ENCODE measurements around the gene AGPAT1.

The AGPAT1 gene

GRCh38 chr6:32173051-32173727 lies 2.7 kb downstream of the AGPAT1 start:
- H3K9me2 ChIP-seq (replicated peaks; ENCODE audit: insufficient read depth, low read length): no peaks in the 10 kb centered on the region
- no peaks in the 10 kb centered on the region for H3K36me3 ChIP-seq (ENCODE audit: low read length)
- TF ChIP-seq, protein P1, sequence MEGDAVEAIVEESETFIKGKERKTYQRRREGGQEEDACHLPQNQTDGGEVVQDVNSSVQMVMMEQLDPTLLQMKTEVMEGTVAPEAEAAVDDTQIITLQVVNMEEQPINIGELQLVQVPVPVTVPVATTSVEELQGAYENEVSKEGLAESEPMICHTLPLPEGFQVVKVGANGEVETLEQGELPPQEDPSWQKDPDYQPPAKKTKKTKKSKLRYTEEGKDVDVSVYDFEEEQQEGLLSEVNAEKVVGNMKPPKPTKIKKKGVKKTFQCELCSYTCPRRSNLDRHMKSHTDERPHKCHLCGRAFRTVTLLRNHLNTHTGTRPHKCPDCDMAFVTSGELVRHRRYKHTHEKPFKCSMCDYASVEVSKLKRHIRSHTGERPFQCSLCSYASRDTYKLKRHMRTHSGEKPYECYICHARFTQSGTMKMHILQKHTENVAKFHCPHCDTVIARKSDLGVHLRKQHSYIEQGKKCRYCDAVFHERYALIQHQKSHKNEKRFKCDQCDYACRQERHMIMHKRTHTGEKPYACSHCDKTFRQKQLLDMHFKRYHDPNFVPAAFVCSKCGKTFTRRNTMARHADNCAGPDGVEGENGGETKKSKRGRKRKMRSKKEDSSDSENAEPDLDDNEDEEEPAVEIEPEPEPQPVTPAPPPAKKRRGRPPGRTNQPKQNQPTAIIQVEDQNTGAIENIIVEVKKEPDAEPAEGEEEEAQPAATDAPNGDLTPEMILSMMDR (IDR thresholded peaks at IDR 0.05; ENCODE audit: insufficient read depth, low read length, poor library complexity, severe bottlenecking): no peak
- no peak for TF ChIP-seq EZH2phosphoT487 (conservative IDR thresholded peaks at IDR 0.05; ENCODE audit: low read length)
- H3F3A ChIP-seq (ENCODE audit: insufficient read depth): peaks cover 16% of the 10 kb centered on the region
- no peak overlapping the region for H2AFZ ChIP-seq (ENCODE audit: low read depth, low read length, severe bottlenecking)
- no peak overlapping the region for H3K9ac ChIP-seq (ENCODE audit: low read length)
- no peaks in the 10 kb centered on the region for H4K20me1 ChIP-seq (ENCODE audit: low read depth, low read length)
- no peak overlapping the region for H3K4me2 ChIP-seq (ENCODE audit: low read depth, low read length, poor library complexity, severe bottlenecking)
- peaks cover 19% of the 10 kb centered on the region for H3K79me2 ChIP-seq (ENCODE audit: insufficient read depth, low read length)
- H3K9me3 ChIP-seq (ENCODE audit: insufficient read depth, low read length): no peaks in the 10 kb centered on the region
- no peak overlapping the region for H3K27ac ChIP-seq (ENCODE audit: low read depth, low read length)
- H3K27me3 ChIP-seq (ENCODE audit: low read length): no peaks in the 10 kb centered on the region
- H3K4me3 ChIP-seq (ENCODE audit: insufficient read depth, low read length, poor library complexity, severe bottlenecking): no peak overlapping the region

DNA sequence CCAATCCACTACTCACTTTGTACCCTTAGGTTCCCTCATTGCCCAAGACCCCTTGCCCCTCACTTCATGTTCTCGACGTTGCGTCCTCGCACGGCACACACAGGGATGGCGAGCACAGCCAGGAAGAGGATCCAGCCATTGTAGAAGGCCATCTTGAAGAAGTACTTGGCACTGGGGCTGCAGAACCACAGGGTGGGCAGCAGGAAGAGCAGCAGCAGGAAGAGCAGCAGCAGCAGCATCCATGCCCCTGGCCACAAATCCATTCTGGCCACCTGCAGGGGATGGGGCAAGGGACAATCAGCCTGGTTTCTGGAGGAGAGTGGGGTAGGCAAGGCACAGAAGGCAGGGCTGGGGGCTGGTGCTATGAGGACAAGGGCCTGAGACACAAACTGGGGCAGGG lies 4.7 kb downstream of the AGPAT1 start:
- H3K4me3 ChIP-seq (ENCODE audit: insufficient read depth, low read length, poor library complexity, severe bottlenecking): no peak overlapping the region
- no peak overlapping the region for H3K9ac ChIP-seq (ENCODE audit: low read length)
- no peaks in the 10 kb centered on the region for H3K9me2 ChIP-seq (replicated peaks; ENCODE audit: insufficient read depth, low read length)
- no peak overlapping the region for H3K4me2 ChIP-seq (ENCODE audit: low read depth, low read length, poor library complexity, severe bottlenecking)
- no peak overlapping the region for H3K27ac ChIP-seq (ENCODE audit: low read depth, low read length)
- no peaks in the 10 kb centered on the region for H3K27me3 ChIP-seq (ENCODE audit: low read length)
- H3K9me3 ChIP-seq (ENCODE audit: insufficient read depth, low read length): no peaks in the 10 kb centered on the region
- no peak for TF ChIP-seq EZH2phosphoT487 (conservative IDR thresholded peaks at IDR 0.05; ENCODE audit: low read length)
- TF ChIP-seq, protein P1 (IDR thresholded peaks at IDR 0.05; ENCODE audit: insufficient read depth, low read length, poor library complexity, severe bottlenecking): no peak
- H2AFZ ChIP-seq (ENCODE audit: low read depth, low read length, severe bottlenecking): no peak overlapping the region
- no peaks in the 10 kb centered on the region for H3K36me3 ChIP-seq (ENCODE audit: low read length)
- H3F3A ChIP-seq (ENCODE audit: insufficient read depth): peaks cover 1% of the 10 kb centered on the region
- H3K79me2 ChIP-seq (ENCODE audit: insufficient read depth, low read length): peaks cover 19% of the 10 kb centered on the region
- H4K20me1 ChIP-seq (ENCODE audit: low read depth, low read length): no peaks in the 10 kb centered on the region

DNA sequence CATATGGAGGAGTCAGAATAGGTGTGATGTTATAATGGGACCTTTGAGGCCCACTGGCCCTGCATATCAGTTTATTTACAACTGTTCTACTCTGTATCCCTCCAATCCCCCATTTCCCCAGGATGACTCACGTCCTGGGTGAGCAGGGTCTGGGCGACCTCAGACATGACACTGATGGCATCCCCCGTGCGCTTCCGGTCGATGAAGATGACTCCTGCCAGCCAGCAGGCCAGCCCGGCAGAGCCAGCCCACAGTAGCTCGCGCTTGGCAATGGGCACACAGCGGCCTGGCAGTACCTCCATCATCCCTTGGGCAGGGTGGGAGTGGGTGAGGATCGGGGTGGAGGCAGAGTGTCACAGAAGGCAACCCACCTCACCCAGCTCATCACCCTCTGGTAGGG lies 5.6 kb downstream of the AGPAT1 start:
- Histone ChIP-seq H3K36me3 (ENCODE audit: low read length) (no peaks in the 10 kb centered on the region), H3K4me2 (ENCODE audit: low read depth, low read length, poor library complexity, severe bottlenecking) (no peak overlapping the region), H3K9me3 (ENCODE audit: insufficient read depth, low read length) (no peaks in the 10 kb centered on the region), H2AFZ (ENCODE audit: low read depth, low read length, severe bottlenecking) (no peak overlapping the region), H4K20me1 (ENCODE audit: low read depth, low read length) (no peaks in the 10 kb centered on the region), H3K27ac (ENCODE audit: low read depth, low read length) (no peak overlapping the region), H3K79me2 (ENCODE audit: insufficient read depth, low read length) (peaks cover 14% of the 10 kb centered on the region), H3K9ac (ENCODE audit: low read length) (no peak overlapping the region), H3K4me3 (ENCODE audit: insufficient read depth, low read length, poor library complexity, severe bottlenecking) (no peak overlapping the region), H3F3A (ENCODE audit: insufficient read depth) (no peaks in the 10 kb centered on the region), H3K27me3 (ENCODE audit: low read length) (no peaks in the 10 kb centered on the region), H3K9me2 (replicated peaks; ENCODE audit: insufficient read depth, low read length) (no peaks in the 10 kb centered on the region)
- TF ChIP-seq, protein P1 (IDR thresholded peaks at IDR 0.05; ENCODE audit: insufficient read depth, low read length, poor library complexity, severe bottlenecking): no peak
- TF ChIP-seq EZH2phosphoT487 (conservative IDR thresholded peaks at IDR 0.05; ENCODE audit: low read length): no peak
